Stimulated activated CD4-positive, alpha-beta T cell treated with anti-CD3 and anti-CD28 coated beads, Interleukin-12 subunit alpha, Interleukin-12 subunit beta, amount 100 ng/mL, for 48 hours (primary cell): ENCODE results near the gene REM1.
"Not testable (repeated sequence)": the region's sequence is repeated elsewhere in the genome, so short reads cannot be mapped to it uniquely, and the experiment has no call there.

Source experiments
- DNase-seq, 3 donors: peaks; one replicate each; pipeline ENCODE4 v3.0.0-alpha.2; 2020; ENCODE audit warnings: low read depth in 2 of 3, low spot score in 1 of 3

REM1 gene

GRCh38 chr20:31474758-31475427 is at the start of gene REM1, which contains the start of gene DEFB124:
Gene REM1 (plus strand): TSS chr20:31475288. CDS start chr20:31476446, 1,158 bp downstream.
Gene DEFB124 (minus strand): TSS chr20:31475127. CDS start chr20:31473013, 2,114 bp downstream.
- DNase-seq, result no peak

GRCh38 chr20:31425797-31426196 is 49.3 kb upstream of the REM1 start:
- DNase-seq, result no peak

- DNase-seq, result not testable (repeated sequence)
Observed at GRCh38 chr20:31426891-31427551, 48.1 kb upstream of the REM1 start.

- not testable (repeated sequence) for DNase-seq
Observed at GRCh38 chr20:31427576-31427975, 47.5 kb upstream of the REM1 start.

GRCh38 chr20:31430568-31431115 is 44.4 kb upstream of the REM1 start:
- no peak for DNase-seq

- DNase-seq, result peak in 2 of 3 donors; percentile 6 to 8
Observed at GRCh38 chr20:31440012-31440659, 35.0 kb upstream of the REM1 start, which contains the start of gene DEFB123. Gene DEFB123 (plus strand): TSS chr20:31440632. CDS start chr20:31440699, 67 bp downstream.

- no peak for DNase-seq
Observed at GRCh38 chr20:31446084-31446819, 28.8 kb upstream of the REM1 start.

GRCh38 chr20:31449511-31450414 is 25.3 kb upstream of the REM1 start:
- no peak for DNase-seq

- DNase-seq, result no peak
Observed at GRCh38 chr20:31452575-31452974, 22.5 kb upstream of the REM1 start.

- no peak for DNase-seq
Observed at GRCh38 chr20:31454361-31454760, 20.7 kb upstream of the REM1 start.

- DNase-seq, result not testable (repeated sequence)
Observed at GRCh38 chr20:31470946-31471345, 4.1 kb upstream of the REM1 start.

GRCh38 chr20:31472395-31473330 is 2.4 kb upstream of the REM1 start:
- DNase-seq, result no peak

GRCh38 chr20:31473331-31474096 is 1.6 kb upstream of the REM1 start:
- no peak for DNase-seq

GRCh38 chr20:31474097-31474436 is 1.0 kb upstream of the REM1 start:
- no peak for DNase-seq

- no peak for DNase-seq
Observed at GRCh38 chr20:31475472-31476293, 595 bp downstream of the REM1 start.

- no peak for DNase-seq
Observed at GRCh38 chr20:31476294-31476585, 1.2 kb downstream of the REM1 start.

GRCh38 chr20:31476643-31477215 is 1.6 kb downstream of the REM1 start:
- no peak for DNase-seq
